Hair follicular keratinocyte (primary cell): ENCODE measurements around the gene TAS2R31. TPM values are rescaled to one million over a fixed set of nuclear protein-coding genes. Genes with fewer than 3 reads are reported as not detected.

Source experiments
- total RNA-seq: library from RNA; depleted of rRNA; stranded (reverse); fragments of >200 nt; gene quantifications from 2 replicates; pipeline ENCODE4 v1.2.3, GENCODE V29; 2015

TAS2R31 gene, protein sequence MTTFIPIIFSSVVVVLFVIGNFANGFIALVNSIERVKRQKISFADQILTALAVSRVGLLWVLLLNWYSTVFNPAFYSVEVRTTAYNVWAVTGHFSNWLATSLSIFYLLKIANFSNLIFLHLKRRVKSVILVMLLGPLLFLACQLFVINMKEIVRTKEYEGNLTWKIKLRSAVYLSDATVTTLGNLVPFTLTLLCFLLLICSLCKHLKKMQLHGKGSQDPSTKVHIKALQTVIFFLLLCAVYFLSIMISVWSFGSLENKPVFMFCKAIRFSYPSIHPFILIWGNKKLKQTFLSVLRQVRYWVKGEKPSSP
- 0.39 TPM in 1 of 2 replicates, not detected in the other for total RNA-seq

GRCh38 chr12:11031307-11031706 lies at the start of gene TAS2R31:
Gene TAS2R31, minus strand, starts transcription at chr12:11031407. Its CDS starts 72 bp downstream, at chr12:11031335.

GRCh38 chr12:11062194-11062593 lies 31.0 kb upstream of the TAS2R31 start, which contains the start of gene TAS2R46:
Gene TAS2R46, minus strand, starts transcription at chr12:11062294. Its CDS starts 0 bp downstream, at chr12:11062294.

GRCh38 chr12:11022520-11022919 lies 8.7 kb downstream of the TAS2R31 start, which contains the start of gene TAS2R19:
Gene TAS2R19, minus strand, starts transcription at chr12:11022620. Its CDS starts 49 bp downstream, at chr12:11022571.

DNA sequence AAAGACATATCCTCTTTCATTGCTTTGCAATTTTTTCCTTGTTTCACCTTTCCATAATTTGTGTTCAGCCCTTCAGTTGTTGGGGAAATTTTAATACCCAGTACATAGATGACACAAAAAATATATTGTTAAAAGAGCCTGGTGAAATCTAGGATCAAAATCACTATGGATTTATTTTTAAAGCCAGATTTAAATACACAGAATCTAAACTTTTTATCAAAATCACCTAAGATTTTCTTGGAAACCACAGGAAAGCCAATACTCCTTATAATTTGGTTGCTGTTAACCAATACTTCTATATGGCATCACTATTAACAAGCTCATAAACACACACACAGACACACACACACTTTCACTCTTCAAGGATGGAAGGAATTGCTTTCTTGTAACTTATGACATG lies 33.0 kb downstream of the TAS2R31 start, which contains the start of gene TAS2R20:
TAS2R20 (minus strand) TSS at position 101 of the 400 bp plus-strand sequence. CDS start 429 bp downstream, outside the sequence.

GRCh38 chr12:10986812-10987211 lies 44.4 kb downstream of the TAS2R31 start, which contains the start of gene TAS2R50:
Gene TAS2R50, minus strand, starts transcription at chr12:10986912. Its CDS starts 52 bp downstream, at chr12:10986860.

Other genes with a start within 250 kb of the TAS2R31 start
- not detected in 2 replicates for gene TAS2R7, start 228.8 kb downstream of the TAS2R31 start, total RNA-seq
- not detected in 2 replicates for gene TAS2R8, start 224.1 kb downstream of the TAS2R31 start, total RNA-seq
- gene TAS2R9, start 221.2 kb downstream of the TAS2R31 start, total RNA-seq, result not detected in 2 replicates
- 0.31 TPM in 1 of 2 replicates, not detected in the other for gene TAS2R10, start 205.0 kb downstream of the TAS2R31 start, total RNA-seq
- gene PRR4, start 181.9 kb downstream of the TAS2R31 start, total RNA-seq, result 0.31 TPM in 1 of 2 replicates, not detected in the other
- 0.76 and 9.7 TPM in 2 replicates for gene PRH1, start 147.2 kb downstream of the TAS2R31 start, total RNA-seq
- not detected in 2 replicates for gene TAS2R13, start 121.8 kb downstream of the TAS2R31 start, total RNA-seq
- gene PRH2, start 102.2 kb downstream of the TAS2R31 start, total RNA-seq, result not detected in 2 replicates
- 0.19 and 0.70 TPM in 2 replicates for gene TAS2R14, start 92.1 kb downstream of the TAS2R31 start, total RNA-seq
- gene TAS2R50, start 44.5 kb downstream of the TAS2R31 start, total RNA-seq, result not detected in 2 replicates
- 0.08 and 0.19 TPM in 2 replicates for gene TAS2R20, start 33.1 kb downstream of the TAS2R31 start, total RNA-seq
- gene TAS2R19, start 8.8 kb downstream of the TAS2R31 start, total RNA-seq, result 0.39 TPM in 1 of 2 replicates, not detected in the other
- not detected in 2 replicates for gene TAS2R46, start 30.9 kb upstream of the TAS2R31 start, total RNA-seq
- gene TAS2R43, start 60.9 kb upstream of the TAS2R31 start, total RNA-seq, result not detected in 2 replicates
- gene TAS2R30, start 103.2 kb upstream of the TAS2R31 start, total RNA-seq, result 0.08 TPM in 1 of 2 replicates, not detected in the other
- gene SMIM10L1, start 139.8 kb upstream of the TAS2R31 start, total RNA-seq, result 3.5 and 4.1 TPM in 2 replicates
- not detected in 2 replicates for gene TAS2R42, start 155.5 kb upstream of the TAS2R31 start, total RNA-seq
- not detected in 2 replicates for gene PRB3, start 238.3 kb upstream of the TAS2R31 start, total RNA-seq